Activated naive CD4-positive, alpha-beta T cell treated with anti-CD3 and anti-CD28 coated beads for 36 hours (primary cell): ENCODE data around the gene DIAPH1. TPM values are rescaled to one million over a fixed set of nuclear protein-coding genes. Genes with fewer than 3 reads are reported as not detected.

Experiments used
- CTCF ChIA-PET: fragments of 350-600 bp; sonication (Branson Sonifier 250); formaldehyde crosslinking; loops from one replicate; lab custom pipeline; 2021; ENCODE audit warnings: antibody characterized with exemption; lab: Charles Lee
- DNase-seq: peaks from one replicate; pipeline ENCODE4 v3.0.0-alpha.2; 2020
- H3K27ac Mint-ChIP-seq: one replicate; pipeline ENCODE4 v1.8.0; 2021; ENCODE audit warnings: mild to moderate bottlenecking, mixed read lengths
- H3K27me3 Mint-ChIP-seq: one replicate; pipeline ENCODE4 v1.8.0; 2021; ENCODE audit warnings: low read depth, mixed read lengths
- H3K36me3 Mint-ChIP-seq: one replicate; pipeline ENCODE4 v1.8.0; 2021; ENCODE audit warnings: low read depth, mixed read lengths
- H3K4me1 Mint-ChIP-seq: one replicate; pipeline ENCODE4 v1.8.0; 2021; ENCODE audit warnings: low read depth, mixed read lengths
- H3K4me3 Mint-ChIP-seq: one replicate; pipeline ENCODE4 v1.8.0; 2021; ENCODE audit warnings: mild to moderate bottlenecking, moderate library complexity, mixed read lengths
- H3K9me3 Mint-ChIP-seq: one replicate; pipeline ENCODE4 v1.8.0; 2021; ENCODE audit warnings: mixed read lengths
- intact Hi-C: fragments of 100-400 bp; cut with micrococcal nuclease; formaldehyde crosslinking; loops from one replicate; pipeline ENCODE4 v1.15.1; 2023
- total RNA-seq, 2 experiments: library from RNA; stranded (reverse); gene quantifications; one replicate each; pipeline ENCODE4 v1.2.3, GENCODE V29; 2021

DIAPH1 gene
- total RNA-seq, 2 experiments from 2014 or later: 165 to 169 TPM

DNA sequence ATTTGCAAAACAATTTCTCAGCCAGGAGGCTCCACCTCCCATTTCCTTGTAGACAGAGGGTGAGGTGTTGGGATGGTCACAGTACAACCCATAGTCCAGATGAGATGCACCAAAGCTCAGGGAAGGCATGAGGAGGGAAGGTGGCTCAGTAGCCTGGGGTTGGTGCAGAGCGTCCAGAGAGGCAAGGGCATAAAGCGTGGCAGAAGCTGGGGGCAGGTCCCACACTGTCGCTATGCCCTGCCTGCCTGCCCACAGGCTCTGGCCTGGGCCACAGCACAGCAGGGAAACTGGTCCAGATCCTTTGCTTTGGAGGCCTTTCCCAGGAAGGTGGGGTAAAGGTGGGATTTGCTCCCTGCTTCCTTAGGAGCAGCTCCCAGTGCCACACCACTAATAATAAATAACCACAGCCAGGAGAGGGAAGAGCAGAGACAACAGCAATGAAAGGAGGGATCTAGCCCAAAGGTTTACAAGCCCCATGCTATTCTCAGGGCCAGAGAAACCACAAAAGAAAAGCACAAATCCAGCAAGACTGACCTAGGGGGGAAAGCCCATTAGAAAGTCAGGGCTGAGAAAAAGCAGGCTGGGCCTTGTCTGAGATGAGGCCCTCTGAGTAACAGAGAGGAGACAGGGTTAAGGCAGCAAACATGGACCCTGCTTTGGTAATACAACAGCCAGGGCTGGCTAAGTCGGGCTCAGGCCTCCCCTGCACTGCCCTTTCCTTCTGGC is 102.7 kb downstream of the DIAPH1 start:
- CTCF ChIA-PET: interaction anchor here (0.6 to 8.9 kb wide), 9 partner anchors 7 to 627 kb away, joined by 3 to 96 read pairs (median 8); partner anchors contain the start of genes PCDHGA10, PCDHGA11, PCDHGA12 and PCDHGB7
- Mint-ChIP-seq H3K4me1 (peaks cover 34% of the 10 kb centered on the region), H3K9me3 (no peaks in the 10 kb centered on the region), H3K27ac (peak overlapping the region; percentile 27), H3K36me3 (peaks cover 26% of the 10 kb centered on the region), H3K4me3 (no peak overlapping the region), H3K27me3 (no peaks in the 10 kb centered on the region)
- no peak for DNase-seq
- intact Hi-C loops: no loop called here

DNA sequence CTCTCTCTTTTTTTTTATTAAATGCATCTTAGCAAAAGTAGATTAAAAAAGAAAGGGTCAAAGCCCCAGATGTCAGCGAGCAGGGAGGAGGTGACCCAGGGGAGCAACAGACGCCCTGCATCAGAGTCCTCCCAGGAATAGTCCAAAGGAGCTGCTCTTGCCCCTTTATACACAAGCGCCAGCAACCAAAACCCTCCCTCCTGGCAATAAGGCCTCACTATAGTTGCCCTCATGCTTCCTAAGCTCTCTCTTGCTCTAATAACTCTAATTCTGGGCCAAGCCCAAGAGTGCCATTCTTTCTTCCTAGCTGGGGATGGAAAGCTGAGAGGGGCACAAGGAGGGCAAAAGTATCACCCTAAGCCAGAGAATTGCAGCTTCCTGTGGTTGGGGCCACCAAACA is 103.7 kb downstream of the DIAPH1 start:
- Mint-ChIP-seq H3K9me3 (no peaks in the 10 kb centered on the region), H3K27me3 (no peaks in the 10 kb centered on the region), H3K36me3 (peaks cover 18% of the 10 kb centered on the region), H3K27ac (peak overlapping the region; percentile 31), H3K4me1 (peaks cover 30% of the 10 kb centered on the region), H3K4me3 (no peak overlapping the region)
- CTCF ChIA-PET: interaction anchor here (0.6 to 8.9 kb wide), 17 partner anchors 8 to 628 kb away, joined by 3 to 96 read pairs (median 5); partner anchors contain the start of genes PCDHGA10, PCDHGA11, PCDHGA12 and PCDHGB3
- no peak for DNase-seq
- intact Hi-C loops: no loop called here

DNA sequence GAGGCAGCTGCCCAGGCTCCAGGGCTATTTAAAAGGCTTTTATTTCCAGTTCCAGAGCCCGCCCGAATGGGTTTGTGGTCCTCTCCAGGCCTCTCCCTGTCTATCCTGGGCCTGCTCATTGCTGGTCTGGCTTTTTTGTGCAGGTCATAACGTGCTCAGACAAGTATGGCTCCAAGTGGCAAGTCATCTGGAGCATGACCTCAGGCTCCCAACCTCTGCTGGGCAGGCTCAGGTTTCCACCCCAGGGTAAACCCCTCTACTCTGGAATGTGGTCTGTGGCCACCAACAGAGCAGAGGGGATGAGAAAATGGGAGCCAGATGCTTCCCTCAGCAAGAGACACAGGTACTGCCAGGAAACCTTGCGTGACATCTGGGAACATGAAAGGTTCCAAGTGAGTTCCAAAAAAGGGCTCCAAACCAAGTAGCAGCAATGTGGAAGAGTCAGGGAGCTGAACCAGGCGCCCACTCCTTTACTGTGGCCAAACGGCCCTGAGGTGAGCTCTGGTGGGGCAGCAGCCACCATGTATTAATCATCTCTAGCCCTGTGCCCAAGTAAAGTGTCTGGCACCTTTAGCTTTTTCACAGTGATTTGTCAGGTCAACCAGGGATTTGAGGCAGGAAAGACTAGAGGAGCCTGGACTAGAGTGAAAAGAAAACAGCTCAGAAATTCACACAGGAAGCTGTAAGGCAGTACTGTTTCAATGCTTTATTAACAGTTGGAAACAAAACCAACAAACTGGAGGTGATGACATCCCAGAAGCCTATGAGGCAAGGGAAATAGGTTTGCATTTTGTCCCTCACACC is 104.3 kb downstream of the DIAPH1 start:
- CTCF ChIA-PET: interaction anchor here (0.7 to 8.9 kb wide), 20 partner anchors 9 to 429 kb away, joined by 3 to 96 read pairs (median 4); partner anchors contain the start of genes PCDHGA10, PCDHGA11, PCDHGA12 and PCDHGB3
- Mint-ChIP-seq H3K4me3 (no peak overlapping the region), H3K27ac (peak overlapping the region; percentile 14), H3K4me1 (peaks cover 30% of the 10 kb centered on the region), H3K9me3 (no peaks in the 10 kb centered on the region), H3K36me3 (peaks cover 13% of the 10 kb centered on the region), H3K27me3 (no peaks in the 10 kb centered on the region)
- no peak for DNase-seq
- intact Hi-C loops: no loop called here

DNA sequence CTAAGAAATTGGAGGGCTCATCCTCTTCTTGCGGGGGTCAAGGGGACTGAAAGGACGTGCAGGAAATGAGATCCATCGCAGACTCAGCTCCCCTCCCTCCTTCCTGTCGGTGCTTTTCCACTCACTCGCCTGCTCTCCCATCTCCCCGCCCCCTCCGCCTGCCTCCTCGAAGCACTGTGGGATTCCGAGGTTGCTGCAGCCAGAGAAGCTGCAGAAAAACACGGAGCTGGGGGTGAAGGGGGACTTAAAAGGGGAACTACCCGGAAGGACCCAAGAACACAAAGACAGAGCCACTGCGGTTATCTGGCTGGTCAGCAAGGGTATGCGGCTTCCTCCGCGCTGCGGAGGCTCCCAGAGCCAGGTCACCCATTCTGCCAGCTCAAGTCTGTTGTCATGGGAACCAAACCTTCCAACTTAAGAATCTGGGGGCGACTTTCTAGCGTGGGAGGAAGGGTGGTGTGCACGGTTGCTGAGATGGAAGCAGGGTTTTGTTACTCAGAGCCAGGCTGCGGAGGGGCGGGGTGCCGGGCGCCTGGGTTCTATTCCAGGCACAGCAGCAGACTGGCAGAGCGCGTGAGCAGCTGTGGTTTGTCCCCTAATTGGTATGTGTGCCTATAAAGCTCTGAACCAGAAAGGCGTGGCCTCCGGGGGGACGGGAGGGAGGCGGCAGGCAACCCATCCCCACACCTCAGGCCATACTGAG is 105.0 kb downstream of the DIAPH1 start:
- H3K4me3 Mint-ChIP-seq: peak overlapping the region; percentile 73
- intact Hi-C loops: loop anchor here (1.0 to 2.0 kb wide), 5 partner anchors 8 to 123 kb away; partner anchors contain the start of genes HDAC3, PCDHGA11, PCDHGC3 and RELL2
- H3K27ac Mint-ChIP-seq: peak overlapping the region; percentile 54
- peaks cover 33% of the 10 kb centered on the region for H3K4me1 Mint-ChIP-seq
- CTCF ChIA-PET: interaction anchor here (0.8 to 8.9 kb wide), 22 partner anchors 10 to 194 kb away, joined by 3 to 96 read pairs (median 6); partner anchors contain the start of genes HDAC3, PCDHGA10, PCDHGA11 and PCDHGA12
- H3K9me3 Mint-ChIP-seq: no peaks in the 10 kb centered on the region
- H3K27me3 Mint-ChIP-seq: no peaks in the 10 kb centered on the region
- peaks cover 6% of the 10 kb centered on the region for H3K36me3 Mint-ChIP-seq
- peak; percentile 69 for DNase-seq

DNA sequence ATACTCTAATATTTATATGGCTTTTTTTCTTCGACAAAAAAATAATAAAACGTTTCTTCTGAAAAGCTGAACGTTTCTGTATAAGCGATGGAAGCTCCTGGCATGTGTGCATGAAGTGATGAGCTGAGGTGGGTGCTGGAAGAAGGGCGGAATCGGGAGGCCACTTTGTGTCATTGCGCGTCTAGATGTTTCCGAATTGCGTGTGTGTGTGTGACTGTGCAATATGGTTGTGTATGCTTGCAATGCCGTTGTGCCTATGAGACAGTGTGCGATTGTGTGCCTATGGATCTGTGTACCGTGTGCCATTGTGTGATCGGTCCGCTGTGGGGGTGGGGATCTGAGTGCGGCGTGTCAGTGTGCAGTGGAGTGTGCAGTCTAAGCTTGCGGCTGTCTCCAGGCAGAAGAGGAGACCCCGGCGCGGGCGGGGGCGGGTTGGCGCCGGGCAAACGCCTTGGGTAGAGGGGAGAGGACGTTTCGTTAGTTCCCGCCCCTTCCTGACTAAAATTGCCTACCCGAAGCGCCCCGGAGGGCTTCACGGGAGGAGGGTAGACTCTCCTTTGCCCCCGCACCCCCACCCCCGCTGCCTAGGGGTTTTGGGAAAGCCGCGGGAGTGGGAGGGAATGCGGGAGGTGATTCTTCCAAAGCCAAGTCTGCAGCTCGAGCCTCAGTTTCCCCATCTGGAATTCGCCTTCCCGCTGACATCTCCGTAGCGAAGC is 105.7 kb downstream of the DIAPH1 start:
- Mint-ChIP-seq H3K27me3 (no peaks in the 10 kb centered on the region), H3K27ac (peak overlapping the region; percentile 41), H3K4me1 (peaks cover 33% of the 10 kb centered on the region), H3K4me3 (peak overlapping the region; percentile 73), H3K36me3 (peaks cover 3% of the 10 kb centered on the region), H3K9me3 (no peaks in the 10 kb centered on the region)
- peak; percentile 61 for DNase-seq
- CTCF ChIA-PET: interaction anchor here (0.5 to 8.9 kb wide), 34 partner anchors 10 to 693 kb away, joined by 3 to 96 read pairs (median 5); partner anchors contain the start of genes HDAC3, PCDHGA10, PCDHGA11 and PCDHGA12
- intact Hi-C loops: loop anchor here (1.0 to 2.0 kb wide), 9 partner anchors 8 to 193 kb away; partner anchors contain the start of genes HDAC3, PCDHGA10, PCDHGA11 and PCDHGA12

DNA sequence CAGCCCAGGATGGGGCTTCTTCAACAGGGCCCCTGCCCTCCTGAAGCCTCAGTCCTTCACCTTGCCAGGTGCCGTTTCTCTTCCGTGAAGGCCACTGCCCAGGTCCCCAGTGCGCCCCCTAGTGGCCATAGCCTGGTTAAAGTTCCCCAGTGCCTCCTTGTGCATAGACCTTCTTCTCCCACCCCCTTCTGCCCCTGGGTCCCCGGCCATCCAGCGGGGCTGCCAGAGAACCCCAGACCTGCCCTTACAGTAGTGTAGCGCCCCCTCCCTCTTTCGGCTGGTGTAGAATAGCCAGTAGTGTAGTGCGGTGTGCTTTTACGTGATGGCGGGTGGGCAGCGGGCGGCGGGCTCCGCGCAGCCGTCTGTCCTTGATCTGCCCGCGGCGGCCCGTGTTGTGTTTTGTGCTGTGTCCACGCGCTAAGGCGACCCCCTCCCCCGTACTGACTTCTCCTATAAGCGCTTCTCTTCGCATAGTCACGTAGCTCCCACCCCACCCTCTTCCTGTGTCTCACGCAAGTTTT is 106.3 kb downstream of the DIAPH1 start:
- peaks cover 2% of the 10 kb centered on the region for H3K36me3 Mint-ChIP-seq
- intact Hi-C loops: loop anchor here (1.0 to 2.0 kb wide), 7 partner anchors 20 to 192 kb away; partner anchors contain the start of genes HDAC3, PCDHGA10, PCDHGA11 and PCDHGA12

DNA sequence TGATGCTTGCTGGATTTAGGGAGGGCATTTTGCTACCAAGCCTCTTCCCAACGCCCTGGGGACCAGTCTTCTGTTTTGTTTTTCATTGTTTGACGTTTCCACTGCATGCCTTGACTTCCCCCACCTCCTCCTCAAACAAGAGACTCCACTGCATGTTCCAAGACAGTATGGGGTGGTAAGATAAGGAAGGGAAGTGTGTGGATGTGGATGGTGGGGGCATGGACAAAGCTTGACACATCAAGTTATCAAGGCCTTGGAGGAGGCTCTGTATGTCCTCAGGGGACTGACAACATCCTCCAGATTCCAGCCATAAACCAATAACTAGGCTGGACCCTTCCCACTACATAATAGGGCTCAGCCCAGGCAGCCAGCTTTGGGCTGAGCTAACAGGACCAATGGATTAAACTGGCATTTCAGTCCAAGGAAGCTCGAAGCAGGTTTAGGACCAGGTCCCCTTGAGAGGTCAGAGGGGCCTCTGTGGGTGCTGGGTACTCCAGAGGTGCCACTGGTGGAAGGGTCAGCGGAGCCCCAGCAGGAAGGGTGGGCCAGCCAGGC is 107.0 kb downstream of the DIAPH1 start:
- no peak overlapping the region for H3K27ac Mint-ChIP-seq
- DNase-seq: no peak
- H3K27me3 Mint-ChIP-seq: no peaks in the 10 kb centered on the region
- H3K4me3 Mint-ChIP-seq: no peak overlapping the region
- peaks cover 33% of the 10 kb centered on the region for H3K4me1 Mint-ChIP-seq
- H3K36me3 Mint-ChIP-seq: peaks cover 2% of the 10 kb centered on the region
- no peaks in the 10 kb centered on the region for H3K9me3 Mint-ChIP-seq
- CTCF ChIA-PET: interaction anchor here (0.6 to 8.9 kb wide), 19 partner anchors 9 to 316 kb away, joined by 3 to 96 read pairs (median 6); partner anchors contain the start of genes PCDHGA10, PCDHGA11, PCDHGA12 and PCDHGB3
- intact Hi-C loops: loop anchor here (1.0 to 2.0 kb wide), 7 partner anchors 20 to 192 kb away; partner anchors contain the start of genes HDAC3, PCDHGA10, PCDHGA11 and PCDHGA12

More for the DNA sequence above, 106.3 kb downstream of the DIAPH1 start:
- H3K9me3 Mint-ChIP-seq: no peaks in the 10 kb centered on the region
- no peaks in the 10 kb centered on the region for H3K27me3 Mint-ChIP-seq
- peak overlapping the region; percentile 73 for H3K4me3 Mint-ChIP-seq
- no peak overlapping the region for H3K27ac Mint-ChIP-seq
- peak; percentile 92 for DNase-seq
- peaks cover 33% of the 10 kb centered on the region for H3K4me1 Mint-ChIP-seq
- CTCF ChIA-PET: interaction anchor here (0.5 to 8.9 kb wide), 36 partner anchors 11 to 692 kb away, joined by 3 to 96 read pairs (median 5); partner anchors contain the start of genes HDAC3, PCDHGA10, PCDHGA11 and PCDHGA12

DNA sequence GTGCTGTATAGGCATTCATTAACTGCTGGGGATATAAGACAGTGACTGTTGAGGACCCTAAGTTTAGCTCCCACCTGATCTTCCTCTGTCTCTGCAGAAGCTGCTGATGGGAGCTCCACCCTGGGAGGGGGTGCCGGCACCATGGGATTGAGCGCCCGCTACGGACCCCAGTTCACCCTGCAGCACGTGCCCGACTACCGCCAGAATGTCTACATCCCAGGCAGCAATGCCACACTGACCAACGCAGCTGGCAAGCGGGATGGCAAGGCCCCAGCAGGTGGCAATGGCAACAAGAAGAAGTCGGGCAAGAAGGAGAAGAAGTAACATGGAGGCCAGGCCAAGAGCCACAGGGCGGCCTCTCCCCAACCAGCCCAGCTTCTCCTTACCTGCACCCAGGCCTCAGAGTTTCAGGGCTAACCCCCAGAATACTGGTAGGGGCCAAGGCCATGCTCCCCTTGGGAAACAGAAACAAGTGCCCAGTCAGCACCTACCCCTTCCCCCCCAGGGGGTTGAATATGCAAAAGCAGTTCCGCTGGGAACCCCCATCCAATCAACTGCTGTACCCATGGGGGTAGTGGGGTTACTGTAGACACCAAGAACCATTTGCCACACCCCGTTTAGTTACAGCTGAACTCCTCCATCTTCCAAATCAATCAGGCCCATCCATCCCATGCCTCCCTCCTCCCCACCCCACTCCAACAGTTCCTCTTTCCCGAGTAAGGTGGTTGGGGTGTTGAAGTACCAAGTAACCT is 107.8 kb downstream of the DIAPH1 start:
- no peaks in the 10 kb centered on the region for H3K27me3 Mint-ChIP-seq
- intact Hi-C loops: no loop called here
- no peak overlapping the region for H3K4me3 Mint-ChIP-seq
- no peak overlapping the region for H3K27ac Mint-ChIP-seq
- no peak for DNase-seq
- CTCF ChIA-PET: interaction anchor here (0.8 to 8.9 kb wide), 10 partner anchors 11 to 186 kb away, joined by 3 to 96 read pairs (median 6); partner anchors contain the start of genes PCDHGA10, PCDHGB7 and PCDHGC3
- peaks cover 33% of the 10 kb centered on the region for H3K4me1 Mint-ChIP-seq
- peaks cover 2% of the 10 kb centered on the region for H3K36me3 Mint-ChIP-seq
- H3K9me3 Mint-ChIP-seq: no peaks in the 10 kb centered on the region

DNA sequence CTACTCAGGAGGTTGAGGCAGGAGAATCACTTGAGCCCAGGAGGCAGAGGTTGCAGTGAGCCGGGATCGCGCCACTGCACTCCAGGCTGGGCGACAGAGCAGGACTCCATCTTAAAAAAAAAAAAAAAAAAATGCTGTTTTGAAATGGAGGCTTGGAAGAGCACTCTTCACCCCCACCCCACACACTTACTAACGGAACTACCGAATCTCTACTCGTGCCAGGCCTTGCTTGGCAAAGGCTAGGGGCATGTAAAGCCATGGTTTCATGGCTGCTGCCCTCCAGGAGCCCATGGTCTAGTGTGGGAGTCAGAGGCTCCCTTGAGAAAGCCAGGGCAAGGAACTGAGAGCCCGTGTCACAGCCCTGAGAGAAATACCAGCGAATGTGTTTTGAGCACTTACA is 108.6 kb downstream of the DIAPH1 start:
- no peaks in the 10 kb centered on the region for H3K36me3 Mint-ChIP-seq
- DNase-seq: no peak
- no peaks in the 10 kb centered on the region for H3K27me3 Mint-ChIP-seq
- H3K4me3 Mint-ChIP-seq: no peak overlapping the region
- H3K9me3 Mint-ChIP-seq: no peaks in the 10 kb centered on the region
- CTCF ChIA-PET: interaction anchor here (0.7 to 8.9 kb wide), 6 partner anchors 13 to 80 kb away, joined by 3 to 96 read pairs (median 6); partner anchors contain the start of genes PCDHGA12 and PCDHGC3
- peaks cover 31% of the 10 kb centered on the region for H3K4me1 Mint-ChIP-seq
- no peak overlapping the region for H3K27ac Mint-ChIP-seq
- intact Hi-C loops: no loop called here
